Measurements from ENCODE around the gene PER2.

Gene PER2

GRCh38 chr2:238269741-238270140 is 18.7 kb downstream of the PER2 start:
- DNase-seq (ENCODE audit: low spot score) = no peak

- no peak for DNase-seq (ENCODE audit: low spot score)
These were observed 20.3 kb downstream of the PER2 start for GRCh38 chr2:238267884-238268680.

GRCh38 chr2:238267341-238267710 is 21.1 kb downstream of the PER2 start:
- no peak for DNase-seq (ENCODE audit: low spot score)

GRCh38 chr2:238265605-238266004 is 22.8 kb downstream of the PER2 start:
- DNase-seq (ENCODE audit: low spot score) = no peak

GRCh38 chr2:238264072-238264460 is 24.3 kb downstream of the PER2 start:
- DNase-seq (ENCODE audit: low spot score) = no peak

GRCh38 chr2:238263204-238264071 is 25.0 kb downstream of the PER2 start:
- peak; percentile 87 for DNase-seq (ENCODE audit: low spot score)

- no peak for DNase-seq (ENCODE audit: low spot score)
These were observed 25.8 kb downstream of the PER2 start for GRCh38 chr2:238262496-238263122.

GRCh38 chr2:238261718-238262375 is 26.6 kb downstream of the PER2 start:
- no peak for DNase-seq (ENCODE audit: low spot score)

- no peak for DNase-seq (ENCODE audit: low spot score)
These were observed 27.5 kb downstream of the PER2 start for GRCh38 chr2:238260883-238261282.

GRCh38 chr2:238259061-238260020 is 29.1 kb downstream of the PER2 start:
- no peak for DNase-seq (ENCODE audit: low spot score)

GRCh38 chr2:238257786-238258700 is 30.4 kb downstream of the PER2 start:
- no peak for DNase-seq (ENCODE audit: low spot score)

- DNase-seq (ENCODE audit: low spot score) = peak; percentile 96
These were observed 31.8 kb downstream of the PER2 start for GRCh38 chr2:238256594-238257104.

- DNase-seq (ENCODE audit: low spot score) = no peak
These were observed 32.3 kb downstream of the PER2 start for GRCh38 chr2:238256111-238256510.

GRCh38 chr2:238255636-238256035 is 32.8 kb downstream of the PER2 start:
- DNase-seq (ENCODE audit: low spot score) = no peak

- no peak for DNase-seq (ENCODE audit: low spot score)
These were observed 33.3 kb downstream of the PER2 start for GRCh38 chr2:238255151-238255551.

GRCh38 chr2:238254095-238254723 is 34.2 kb downstream of the PER2 start:
- DNase-seq (ENCODE audit: low spot score) = no peak

GRCh38 chr2:238252766-238253630 is 35.4 kb downstream of the PER2 start:
- DNase-seq (ENCODE audit: low spot score) = no peak

- no peak for DNase-seq (ENCODE audit: low spot score)
These were observed 36.4 kb downstream of the PER2 start for GRCh38 chr2:238251986-238252385.
